KOPT-K1 (cell line): ENCODE results near the gene PLEKHG3.

ENCODE experiments used
- H3K27ac ChIP-seq: fragments of 200-600 bp; sonication (generic); 2 replicates; pipeline ENCODE4 v1.5.1; 2016; ENCODE audit warnings: antibody characterized with exemption, mild to moderate bottlenecking, low read depth, low read length; ENCODE audit not compliant: poor library complexity, severe bottlenecking
- H3K36me3 ChIP-seq: fragments of 200-600 bp; sonication (generic); 2 replicates; pipeline ENCODE4 v1.5.1; 2017; ENCODE audit warnings: antibody characterized with exemption, mild to moderate bottlenecking, low read length, moderate library complexity; ENCODE audit not compliant: insufficient read depth
- H3K9me3 ChIP-seq: fragments of 200-600 bp; sonication (generic); 2 replicates; pipeline ENCODE4 v1.5.1; 2017; ENCODE audit warnings: antibody characterized with exemption, low read length, mild to moderate bottlenecking; ENCODE audit not compliant: insufficient read depth, poor library complexity, severe bottlenecking

The PLEKHG3 gene

GRCh38 chr14:64723691-64724577 lies 19.7 kb downstream of the PLEKHG3 start:
- Histone ChIP-seq H3K9me3 (no peaks in the 10 kb centered on the region), H3K27ac (no peak overlapping the region), H3K36me3 (no peaks in the 10 kb centered on the region)

- no peak overlapping the region for H3K27ac ChIP-seq
- no peaks in the 10 kb centered on the region for H3K9me3 ChIP-seq
- no peaks in the 10 kb centered on the region for H3K36me3 ChIP-seq
Measured at GRCh38 chr14:64724578-64724930, 20.3 kb downstream of the PLEKHG3 start.

DNA sequence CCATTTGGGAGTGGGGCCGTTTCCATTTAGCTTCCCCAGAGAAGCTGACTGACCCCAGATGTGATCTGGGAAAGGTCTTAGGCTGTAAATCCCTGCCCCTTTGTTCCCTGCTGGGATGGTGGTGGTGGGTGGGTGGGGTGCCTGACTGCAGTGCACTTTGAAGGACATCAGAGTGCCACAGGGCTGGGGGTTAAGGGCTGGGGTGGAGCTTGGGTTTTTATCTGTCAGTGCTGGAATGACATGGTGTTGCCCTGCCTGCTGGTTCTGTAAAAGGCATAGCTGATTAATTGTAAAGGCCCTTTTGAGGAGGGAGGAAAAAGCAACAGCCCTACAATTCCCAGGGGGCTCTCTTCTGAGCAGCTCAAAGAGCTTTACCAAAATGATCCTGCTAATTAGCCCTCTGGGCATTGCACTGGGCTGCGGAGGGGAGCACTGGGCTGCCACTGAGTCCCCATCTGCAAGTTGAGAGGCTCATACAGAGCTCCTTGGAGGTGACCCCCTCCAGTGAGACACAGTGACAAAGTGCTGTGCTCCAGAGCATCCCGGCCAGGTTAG lies 21.1 kb downstream of the PLEKHG3 start:
- Histone ChIP-seq H3K27ac (no peak overlapping the region), H3K36me3 (no peaks in the 10 kb centered on the region), H3K9me3 (no peaks in the 10 kb centered on the region)

DNA sequence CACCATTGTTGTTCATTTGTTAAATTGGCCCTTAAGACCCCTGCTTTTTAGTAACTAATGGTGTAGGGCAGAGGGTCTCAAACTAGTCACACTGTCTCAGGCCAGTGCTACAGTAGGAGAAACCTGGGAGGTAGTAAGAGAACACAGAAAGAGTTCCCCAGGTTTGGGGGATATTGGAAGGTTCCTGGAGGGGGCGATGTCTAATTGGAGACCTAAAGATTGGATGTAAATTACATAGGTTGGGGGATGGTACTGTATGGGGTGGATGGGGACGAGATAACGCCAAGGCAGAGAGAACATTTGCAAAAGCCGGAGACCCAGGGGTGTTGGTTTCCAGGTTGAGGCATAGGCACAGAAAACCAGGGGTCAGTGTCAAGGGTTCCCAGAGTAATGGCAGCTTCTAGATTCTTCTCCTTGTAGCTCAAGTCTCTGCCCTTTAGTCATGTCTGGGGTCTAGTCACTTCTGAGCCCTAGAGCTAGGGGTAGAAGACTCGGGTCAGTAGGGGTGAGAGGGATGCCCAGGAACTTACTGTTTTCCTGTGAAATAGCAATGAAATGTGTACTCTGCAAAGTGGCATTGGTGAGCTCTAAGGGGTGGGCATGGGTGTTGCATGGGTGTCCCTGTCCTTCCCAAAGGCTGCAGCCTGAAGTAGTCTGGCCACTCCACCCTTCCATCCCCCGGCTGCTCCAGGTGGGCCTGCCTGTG lies 21.8 kb downstream of the PLEKHG3 start:
- H3K27ac ChIP-seq, result no peak overlapping the region
- no peaks in the 10 kb centered on the region for H3K36me3 ChIP-seq
- no peaks in the 10 kb centered on the region for H3K9me3 ChIP-seq

- Histone ChIP-seq H3K36me3 (no peaks in the 10 kb centered on the region), H3K9me3 (no peaks in the 10 kb centered on the region), H3K27ac (no peak overlapping the region)
Measured at GRCh38 chr14:64726585-64726890, 22.3 kb downstream of the PLEKHG3 start.

DNA sequence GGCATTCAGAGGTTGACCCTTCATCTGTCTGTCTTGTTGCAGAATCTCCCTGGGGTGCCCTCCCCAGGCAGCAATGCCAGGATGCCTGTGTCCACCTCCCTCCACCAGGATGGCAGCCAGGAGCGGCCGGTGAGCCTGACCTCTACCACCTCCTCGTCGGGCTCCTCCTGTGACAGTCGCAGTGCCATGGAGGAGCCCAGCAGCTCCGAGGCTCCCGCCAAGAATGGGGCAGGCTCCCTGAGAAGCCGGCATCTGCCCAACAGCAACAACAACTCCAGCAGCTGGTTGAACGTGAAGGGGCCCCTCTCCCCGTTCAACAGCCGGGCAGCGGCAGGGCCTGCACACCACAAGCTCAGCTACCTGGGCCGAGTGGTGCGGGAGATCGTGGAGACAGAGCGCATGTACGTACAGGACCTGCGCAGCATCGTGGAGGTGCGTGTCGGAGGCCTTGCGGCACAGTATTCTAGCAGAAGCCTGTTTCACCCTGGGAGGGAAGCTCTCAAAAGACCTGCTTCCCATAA lies 23.4 kb downstream of the PLEKHG3 start:
- Histone ChIP-seq H3K9me3 (no peaks in the 10 kb centered on the region), H3K27ac (no peak overlapping the region), H3K36me3 (no peaks in the 10 kb centered on the region)

- Histone ChIP-seq H3K27ac (no peak overlapping the region), H3K9me3 (no peaks in the 10 kb centered on the region), H3K36me3 (no peaks in the 10 kb centered on the region)
Measured at GRCh38 chr14:64728106-64728505, 23.9 kb downstream of the PLEKHG3 start.

DNA sequence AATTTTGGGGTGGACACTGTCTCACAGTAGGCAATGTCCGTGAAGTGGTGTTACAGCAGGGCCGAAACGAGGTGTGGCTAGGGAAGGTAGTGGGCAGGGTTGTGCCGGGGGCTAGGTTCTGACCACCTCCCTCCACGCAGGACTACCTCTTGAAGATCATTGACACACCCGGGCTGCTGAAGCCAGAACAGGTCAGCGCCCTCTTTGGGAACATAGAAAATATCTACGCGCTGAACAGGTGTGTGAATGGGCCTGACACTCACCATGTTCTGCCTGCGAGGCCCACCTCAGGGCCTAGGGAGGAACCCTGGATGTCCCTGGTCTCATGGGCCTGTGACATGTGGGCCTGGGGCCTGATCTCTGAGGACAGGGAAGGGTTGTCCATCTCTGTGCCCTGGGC lies 24.6 kb downstream of the PLEKHG3 start:
- H3K27ac ChIP-seq, result no peak overlapping the region

DNA sequence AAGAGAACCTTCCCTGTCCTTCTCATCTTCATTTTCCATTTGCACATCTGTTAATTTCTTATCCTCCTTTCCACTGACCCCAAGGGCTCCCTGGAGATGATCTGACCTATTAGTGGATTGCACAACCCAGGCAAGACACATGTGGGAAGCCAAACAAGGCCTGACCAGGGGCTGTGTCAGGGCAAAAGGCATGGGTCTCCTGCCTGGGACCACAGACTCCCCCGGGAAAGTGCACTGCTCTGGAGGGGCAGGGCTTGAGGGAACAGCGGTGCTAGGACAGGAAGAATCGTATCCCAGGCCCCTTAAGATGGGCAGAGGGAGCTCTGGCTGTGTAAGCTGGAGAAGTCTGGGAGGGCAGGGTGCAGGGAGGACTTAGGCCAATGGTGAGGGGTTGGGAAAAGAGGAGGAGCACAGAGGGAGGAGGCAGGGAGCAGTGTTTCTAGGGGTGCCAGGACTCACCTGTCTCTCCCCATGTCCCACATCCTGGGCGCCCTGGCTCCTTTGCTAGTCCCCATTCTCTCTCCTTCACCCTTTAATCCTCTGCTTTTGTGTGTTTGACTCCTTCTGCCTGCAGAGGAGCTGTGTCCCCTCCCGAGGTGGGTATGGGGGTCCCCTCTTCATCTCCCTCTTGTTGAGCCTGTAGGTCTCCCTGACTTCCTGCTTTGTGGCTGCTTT lies 25.3 kb downstream of the PLEKHG3 start:
- no peak overlapping the region for H3K27ac ChIP-seq
- no peaks in the 10 kb centered on the region for H3K36me3 ChIP-seq

More for the DNA sequence above, 24.6 kb downstream of the PLEKHG3 start:
- no peaks in the 10 kb centered on the region for H3K36me3 ChIP-seq
- no peaks in the 10 kb centered on the region for H3K9me3 ChIP-seq

DNA sequence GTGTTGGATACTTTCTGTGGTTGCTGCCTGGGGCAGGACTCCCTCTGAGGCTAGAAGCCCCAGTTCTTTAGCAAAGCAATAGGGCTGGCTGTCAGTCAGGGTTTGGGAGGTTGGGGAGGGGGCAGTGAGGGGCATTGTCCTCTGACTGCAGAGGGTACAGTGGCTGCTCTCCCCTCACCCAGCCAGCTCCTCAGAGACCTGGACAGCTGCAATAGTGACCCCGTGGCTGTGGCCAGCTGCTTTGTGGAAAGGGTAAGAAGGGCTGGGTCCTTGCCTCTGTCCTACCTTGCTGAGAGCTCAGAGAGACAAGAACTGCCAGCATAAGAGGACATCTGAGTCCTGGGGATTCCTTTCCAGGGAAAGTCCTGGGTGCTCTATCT lies 25.8 kb downstream of the PLEKHG3 start:
- Histone ChIP-seq H3K27ac (no peak overlapping the region), H3K9me3 (no peaks in the 10 kb centered on the region), H3K36me3 (no peaks in the 10 kb centered on the region)

More for the DNA sequence above, 25.3 kb downstream of the PLEKHG3 start:
- no peaks in the 10 kb centered on the region for H3K9me3 ChIP-seq

- Histone ChIP-seq H3K36me3 (no peaks in the 10 kb centered on the region), H3K27ac (no peak overlapping the region), H3K9me3 (no peaks in the 10 kb centered on the region)
Measured at GRCh38 chr14:64730681-64731080, 26.5 kb downstream of the PLEKHG3 start.

GRCh38 chr14:64731141-64731581 lies 26.9 kb downstream of the PLEKHG3 start:
- Histone ChIP-seq H3K27ac (no peak overlapping the region), H3K36me3 (no peaks in the 10 kb centered on the region), H3K9me3 (no peaks in the 10 kb centered on the region)

DNA sequence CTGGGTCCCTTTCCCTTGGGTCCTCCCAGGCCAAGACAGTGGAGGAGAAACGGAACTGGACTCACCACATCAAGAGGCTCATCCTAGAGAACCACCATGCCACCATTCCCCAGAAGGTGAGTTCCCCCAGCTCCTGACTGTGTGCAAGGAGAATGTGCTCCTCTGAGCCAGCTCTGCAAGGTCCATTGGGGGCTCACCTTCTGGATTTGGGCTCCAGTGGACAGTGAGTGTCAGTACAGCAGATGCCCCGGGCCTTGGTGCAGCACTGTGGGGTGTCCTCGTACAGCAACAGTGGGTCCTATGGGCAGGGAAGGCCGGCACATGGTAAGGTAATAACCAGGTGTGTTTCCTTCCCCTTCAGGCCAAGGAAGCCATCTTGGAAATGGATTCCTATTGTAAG lies 27.8 kb downstream of the PLEKHG3 start:
- no peaks in the 10 kb centered on the region for H3K9me3 ChIP-seq
- no peaks in the 10 kb centered on the region for H3K36me3 ChIP-seq

GRCh38 chr14:64732536-64733120 lies 28.4 kb downstream of the PLEKHG3 start:
- Histone ChIP-seq H3K9me3 (no peaks in the 10 kb centered on the region), H3K27ac (no peak overlapping the region), H3K36me3 (no peaks in the 10 kb centered on the region)

More for the DNA sequence above, 27.8 kb downstream of the PLEKHG3 start:
- no peak overlapping the region for H3K27ac ChIP-seq

DNA sequence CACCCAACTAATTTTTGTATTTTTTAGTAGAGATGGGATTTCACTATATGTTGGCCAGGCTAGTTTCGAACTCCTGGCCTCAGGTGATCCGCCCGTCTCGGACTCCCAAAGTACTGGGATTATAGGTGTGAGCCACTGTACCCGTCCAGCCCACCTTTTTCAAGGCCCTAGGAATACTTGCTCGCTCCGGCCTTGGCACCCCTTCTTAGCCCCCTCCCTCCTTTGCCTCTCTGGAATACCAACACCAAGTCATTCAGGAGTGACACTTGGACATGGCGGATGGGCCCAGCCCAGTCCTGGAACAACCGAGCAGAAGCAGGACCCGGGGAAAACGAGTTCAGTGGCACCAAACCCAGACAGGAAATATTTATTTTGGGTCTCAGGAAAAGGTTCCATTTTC lies 29.1 kb downstream of the PLEKHG3 start:
- Histone ChIP-seq H3K36me3 (no peaks in the 10 kb centered on the region), H3K9me3 (no peaks in the 10 kb centered on the region), H3K27ac (no peak overlapping the region)
